ENCODE measurements around the gene RAB3B. TPM values are rescaled to one million over a fixed set of nuclear protein-coding genes. Genes with fewer than 3 reads are reported as not detected.

RAB3B gene
- total RNA-seq, 6 donors from 2014 or later: under 0.01 to 1.2 (median 0.12) TPM; not detected in 2

DNA sequence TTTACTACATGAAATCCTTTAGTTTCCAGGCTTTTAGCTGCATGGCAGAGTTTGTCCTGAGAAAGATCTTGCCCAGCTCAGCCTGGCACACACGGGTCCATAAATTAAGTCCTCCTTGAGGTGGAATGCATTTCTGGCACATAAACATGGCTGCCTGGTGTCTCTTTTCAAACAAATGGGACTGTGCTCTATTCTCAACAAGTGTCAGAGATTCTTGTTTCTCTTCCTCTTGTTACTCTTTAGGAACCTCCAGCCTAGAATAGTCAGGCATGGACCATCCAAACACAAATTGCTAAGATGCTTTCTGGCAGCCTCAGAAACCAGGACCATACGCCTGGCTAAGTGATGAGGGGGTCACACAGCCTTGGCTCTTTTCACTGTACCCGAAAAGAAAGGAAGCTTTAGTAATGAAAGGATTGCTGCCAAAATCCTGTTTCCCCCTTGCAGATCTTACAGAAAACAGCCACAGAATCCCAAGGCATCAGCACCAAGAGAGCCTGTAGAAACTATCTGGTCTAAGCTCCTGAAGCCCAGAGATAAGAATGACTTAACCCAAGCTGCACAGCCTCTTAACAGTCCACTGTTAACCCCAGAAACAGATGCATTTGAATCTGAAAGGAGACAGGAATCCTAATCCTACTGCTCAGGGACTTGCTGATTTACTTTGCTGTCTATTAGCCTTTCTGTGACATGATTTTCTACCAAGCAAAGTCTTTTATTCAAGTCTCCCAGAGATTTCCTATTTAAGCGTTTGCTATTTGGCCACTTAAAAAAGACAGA lies 80.1 kb downstream of the RAB3B start:
- no peaks in the 10 kb centered on the region for H3K9me3 ChIP-seq
- H3K27ac ChIP-seq: no peak overlapping the region
- no peaks in the 10 kb centered on the region for H3K4me1 ChIP-seq
- no peaks in the 10 kb centered on the region for H3K27me3 ChIP-seq
- TF ChIP-seq EP300 (IDR thresholded peaks at IDR 0.05) (no peak), POLR2A (IDR thresholded peaks at IDR 0.05) (no peak), POLR2AphosphoS5 (IDR thresholded peaks at IDR 0.05) (no peak)
- TF ChIP-seq, protein P1, sequence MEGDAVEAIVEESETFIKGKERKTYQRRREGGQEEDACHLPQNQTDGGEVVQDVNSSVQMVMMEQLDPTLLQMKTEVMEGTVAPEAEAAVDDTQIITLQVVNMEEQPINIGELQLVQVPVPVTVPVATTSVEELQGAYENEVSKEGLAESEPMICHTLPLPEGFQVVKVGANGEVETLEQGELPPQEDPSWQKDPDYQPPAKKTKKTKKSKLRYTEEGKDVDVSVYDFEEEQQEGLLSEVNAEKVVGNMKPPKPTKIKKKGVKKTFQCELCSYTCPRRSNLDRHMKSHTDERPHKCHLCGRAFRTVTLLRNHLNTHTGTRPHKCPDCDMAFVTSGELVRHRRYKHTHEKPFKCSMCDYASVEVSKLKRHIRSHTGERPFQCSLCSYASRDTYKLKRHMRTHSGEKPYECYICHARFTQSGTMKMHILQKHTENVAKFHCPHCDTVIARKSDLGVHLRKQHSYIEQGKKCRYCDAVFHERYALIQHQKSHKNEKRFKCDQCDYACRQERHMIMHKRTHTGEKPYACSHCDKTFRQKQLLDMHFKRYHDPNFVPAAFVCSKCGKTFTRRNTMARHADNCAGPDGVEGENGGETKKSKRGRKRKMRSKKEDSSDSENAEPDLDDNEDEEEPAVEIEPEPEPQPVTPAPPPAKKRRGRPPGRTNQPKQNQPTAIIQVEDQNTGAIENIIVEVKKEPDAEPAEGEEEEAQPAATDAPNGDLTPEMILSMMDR (IDR thresholded peaks at IDR 0.05): no peak
- H3K36me3 ChIP-seq: no peaks in the 10 kb centered on the region
- ATAC-seq (ENCODE audit: low FRiP score in 2 of 2): no peak
- H3K4me3 ChIP-seq: no peak overlapping the region
- whole genome bisulfite sequencing, 2 donors: 77 to 83% methylated on average over 4 of the region's 4 CpGs
- no peak for DNase-seq

DNA sequence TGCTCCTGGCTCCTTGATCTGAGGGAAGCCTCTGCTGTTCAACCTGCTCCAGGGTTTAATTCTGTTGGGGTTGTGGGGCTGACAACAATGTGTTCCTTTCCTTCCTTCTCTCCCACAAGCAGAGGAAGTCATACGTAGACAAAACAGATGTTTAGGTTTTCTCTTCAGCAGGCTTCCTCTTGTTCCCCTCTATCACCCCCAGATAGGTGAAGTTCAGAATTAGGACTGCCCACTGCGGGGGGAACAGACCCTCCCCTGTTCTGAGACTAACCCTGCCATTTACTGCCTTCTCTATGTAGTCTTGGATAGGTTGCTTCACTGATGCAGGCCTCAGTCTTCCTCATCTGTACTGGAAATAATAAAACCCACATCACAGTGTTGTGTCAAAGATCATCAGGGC lies 82.0 kb downstream of the RAB3B start:
- no peak for ATAC-seq (ENCODE audit: low FRiP score in 2 of 2)
- 39 to 48% methylated on average over 2 of the region's 2 CpGs for WGBS, 2 donors
- no peak for TF ChIP-seq POLR2A (IDR thresholded peaks at IDR 0.05)
- TF ChIP-seq, protein P1 (IDR thresholded peaks at IDR 0.05): no peak
- no peak for TF ChIP-seq POLR2AphosphoS5 (IDR thresholded peaks at IDR 0.05)
- TF ChIP-seq EP300 (IDR thresholded peaks at IDR 0.05): no peak
- no peaks in the 10 kb centered on the region for H3K9me3 ChIP-seq
- no peaks in the 10 kb centered on the region for H3K27me3 ChIP-seq
- no peak overlapping the region for H3K4me3 ChIP-seq
- H3K4me1 ChIP-seq: no peaks in the 10 kb centered on the region
- H3K36me3 ChIP-seq: no peaks in the 10 kb centered on the region
- no peak overlapping the region for H3K27ac ChIP-seq
- no peak for DNase-seq

- Histone ChIP-seq H3K27ac (no peak overlapping the region), H3K4me1 (no peaks in the 10 kb centered on the region), H3K4me3 (no peak overlapping the region), H3K9me3 (no peaks in the 10 kb centered on the region), H3K36me3 (no peaks in the 10 kb centered on the region), H3K27me3 (no peaks in the 10 kb centered on the region)
- no peak for DNase-seq
- TF ChIP-seq POLR2A (IDR thresholded peaks at IDR 0.05): no peak
- TF ChIP-seq POLR2AphosphoS5 (IDR thresholded peaks at IDR 0.05): no peak
- TF ChIP-seq, protein P1 (IDR thresholded peaks at IDR 0.05): no peak
- TF ChIP-seq EP300 (IDR thresholded peaks at IDR 0.05): no peak
- ATAC-seq (ENCODE audit: low FRiP score in 2 of 2): no peak
- WGBS, 2 donors: 63 to 75% methylated on average over 4 of the region's 4 CpGs
Observed at GRCh38 chr1:51907079-51907702, 83.3 kb downstream of the RAB3B start.

GRCh38 chr1:51906306-51907078 lies 84.0 kb downstream of the RAB3B start:
- TF ChIP-seq POLR2A (IDR thresholded peaks at IDR 0.05): no peak
- TF ChIP-seq EP300 (IDR thresholded peaks at IDR 0.05): no peak
- no peak for TF ChIP-seq POLR2AphosphoS5 (IDR thresholded peaks at IDR 0.05)
- TF ChIP-seq, protein P1 (IDR thresholded peaks at IDR 0.05): no peak
- no peaks in the 10 kb centered on the region for H3K27me3 ChIP-seq

More at GRCh38 chr1:51906306-51907078, 84.0 kb downstream of the RAB3B start:
- ATAC-seq (ENCODE audit: low FRiP score in 2 of 2) (no peak), DNase-seq (no peak)
- no peaks in the 10 kb centered on the region for H3K9me3 ChIP-seq
- no peak overlapping the region for H3K4me3 ChIP-seq
- no peaks in the 10 kb centered on the region for H3K4me1 ChIP-seq
- H3K36me3 ChIP-seq: no peaks in the 10 kb centered on the region
- H3K27ac ChIP-seq: no peak overlapping the region
- 55 to 71% methylated on average over 4 of the region's 4 CpGs for WGBS, 2 donors

All from upper lobe of left lung (tissue), 6 donors.